Gastrocnemius medialis (tissue), 4 donors: Measurements from ENCODE around the gene MTM1. TPM values are rescaled to one million over a fixed set of nuclear protein-coding genes. Genes with fewer than 3 reads are reported as not detected.
A peak's percentile ranks its signal among the peaks of the same experiment; 100 is the strongest.

Source experiments
- ATAC-seq, 2 donors: fragments of 150-250 bp; one replicate each; pipeline ENCODE4 v1.9.1; 2016
- DNase-seq, 2 donors: peaks; one replicate each; pipeline ENCODE4 v3.0.0-alpha.2; 2019
- H3K27ac ChIP-seq, 4 donors: fragments of 200-600 bp; sonication (generic); 1 replicate in 1 of 4; 2 replicates in 3 of 4; pipeline ENCODE4 v1.5.1; 2016 to 2018; ENCODE audit warnings: mild to moderate bottlenecking in 2 of 4, moderate library complexity in 1 of 4
- H3K27me3 ChIP-seq, 3 donors: fragments of 200-600 bp; sonication (generic) in 2 of 3; 1 replicate in 1 of 3; 2 replicates in 2 of 3; pipeline versions ENCODE4 v1.5.1 to v1.6.0; 2016 to 2019; ENCODE audit warnings: mild to moderate bottlenecking in 1 of 3, moderate library complexity in 1 of 3
- H3K36me3 ChIP-seq, 2 donors: fragments of 200-600 bp; sonication (generic) in 1 of 2; one replicate each; pipeline ENCODE4 v1.5.1; 2017 to 2018
- H3K4me1 ChIP-seq, 2 donors: fragments of 200-600 bp; sonication (generic) in 1 of 2; one replicate each; pipeline ENCODE4 v1.5.1; 2016 to 2017; ENCODE audit warnings: mild to moderate bottlenecking in 2 of 2
- H3K4me3 ChIP-seq, 4 donors: fragments of 200-600 bp; sonication (generic) in 3 of 4; 1 replicate in 1 of 4; 2 replicates in 3 of 4; pipeline ENCODE4 v1.5.1; 2016 to 2019; ENCODE audit warnings: mild to moderate bottlenecking in 2 of 4
- H3K9me3 ChIP-seq, 3 donors: fragments of 200-600 bp; sonication (generic) in 2 of 3; 1 replicate in 1 of 3; 2 replicates in 2 of 3; pipeline ENCODE4 v1.5.1; 2016 to 2019
- POLR2A ChIP-seq, 2 donors: fragments of 450-650 bp; IDR thresholded peaks; one replicate each; pipeline ENCODE4 v1.6.1; 2017; ENCODE audit warnings: antibody characterized with exemption in 2 of 2, mild to moderate bottlenecking in 2 of 2, moderate library complexity in 2 of 2
- in situ Hi-C, 4 donors: fragments of 200-750 bp; cut with MboI; loops; one replicate each; pipeline versions ENCODE4 v1.15.0 to v1.8.0; 2017; ENCODE audit warnings: low sequenced_read_pairs in 4 of 4
- intact Hi-C: fragments of 100-400 bp; cut with DNase I; formaldehyde crosslinking; loops from one replicate; pipeline ENCODE4 v1.15.1; 2023; ENCODE audit warnings: low total_unique reads
- total RNA-seq, 4 donors: library from RNA; depleted of rRNA; stranded (reverse); fragments of >200 nt; gene quantifications; one replicate each; pipeline versions ENCODE4 v1.1.0 to v1.2.3, GENCODE V29; 2016
- TF ChIP-seq, protein P1 (sequence below), 5 experiments: fragments of 450-650 bp in 3 of 5; fragments of 200-600 bp in 2 of 5; sonication (generic) in 2 of 5; IDR thresholded peaks in 4 of 5; conservative IDR thresholded peaks in 1 of 5; 1 replicate in 4 of 5; 2 replicates in 1 of 5; pipeline ENCODE4 v1.5.1; 2016 to 2019; ENCODE audit warnings: antibody characterized with exemption in 5 of 5, mild to moderate bottlenecking in 3 of 5, moderate library complexity in 3 of 5

Gene MTM1
- total RNA-seq, 4 donors from 2014 or later, result 6.3 to 18.1 (median 11.5) TPM

DNA sequence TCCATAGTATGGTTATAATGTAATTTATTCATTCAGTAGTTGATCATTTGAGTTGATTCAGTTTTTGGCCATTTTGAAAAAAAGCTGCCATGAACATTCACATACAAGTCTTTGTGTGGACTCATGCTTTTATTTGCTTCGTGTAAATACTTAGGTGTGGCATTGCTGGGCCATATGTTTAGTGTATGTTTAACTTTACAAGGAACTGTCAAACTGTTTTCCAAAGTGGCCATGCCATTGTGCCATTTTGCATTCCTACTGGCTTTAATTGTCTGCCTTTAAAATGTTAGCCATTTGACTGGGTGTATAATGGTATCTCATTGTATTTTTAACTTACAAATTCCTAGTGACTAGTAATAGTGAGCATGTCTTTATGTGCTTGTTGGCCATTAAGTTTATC, 8.8 kb downstream of the MTM1 start:
- intact Hi-C loops, result no loop called here
- Histone ChIP-seq H3K4me3 (no peak overlapping the region), H3K27me3 (no peaks in the 10 kb centered on the region), H3K9me3 (no peaks in the 10 kb centered on the region), H3K4me1 (peaks cover 10 to 20% of the 10 kb centered on the region in 2 donors), H3K27ac (no peak overlapping the region), H3K36me3 (no peaks in the 10 kb centered on the region)
- DNase-seq (no peak), ATAC-seq (no peak)
- in situ Hi-C loops, result loop anchor here in 1 of 4 donors (25.0 kb wide), 1 partner anchor 615 kb away; no protein-coding TSS in a partner anchor
- TF ChIP-seq POLR2A (IDR thresholded peaks at IDR 0.05), result no peak
- TF ChIP-seq, protein P1, sequence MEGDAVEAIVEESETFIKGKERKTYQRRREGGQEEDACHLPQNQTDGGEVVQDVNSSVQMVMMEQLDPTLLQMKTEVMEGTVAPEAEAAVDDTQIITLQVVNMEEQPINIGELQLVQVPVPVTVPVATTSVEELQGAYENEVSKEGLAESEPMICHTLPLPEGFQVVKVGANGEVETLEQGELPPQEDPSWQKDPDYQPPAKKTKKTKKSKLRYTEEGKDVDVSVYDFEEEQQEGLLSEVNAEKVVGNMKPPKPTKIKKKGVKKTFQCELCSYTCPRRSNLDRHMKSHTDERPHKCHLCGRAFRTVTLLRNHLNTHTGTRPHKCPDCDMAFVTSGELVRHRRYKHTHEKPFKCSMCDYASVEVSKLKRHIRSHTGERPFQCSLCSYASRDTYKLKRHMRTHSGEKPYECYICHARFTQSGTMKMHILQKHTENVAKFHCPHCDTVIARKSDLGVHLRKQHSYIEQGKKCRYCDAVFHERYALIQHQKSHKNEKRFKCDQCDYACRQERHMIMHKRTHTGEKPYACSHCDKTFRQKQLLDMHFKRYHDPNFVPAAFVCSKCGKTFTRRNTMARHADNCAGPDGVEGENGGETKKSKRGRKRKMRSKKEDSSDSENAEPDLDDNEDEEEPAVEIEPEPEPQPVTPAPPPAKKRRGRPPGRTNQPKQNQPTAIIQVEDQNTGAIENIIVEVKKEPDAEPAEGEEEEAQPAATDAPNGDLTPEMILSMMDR (IDR thresholded peaks at IDR 0.05 in 4 of 5, conservative IDR thresholded peaks at IDR 0.05 in 1 of 5), result no peak

DNA sequence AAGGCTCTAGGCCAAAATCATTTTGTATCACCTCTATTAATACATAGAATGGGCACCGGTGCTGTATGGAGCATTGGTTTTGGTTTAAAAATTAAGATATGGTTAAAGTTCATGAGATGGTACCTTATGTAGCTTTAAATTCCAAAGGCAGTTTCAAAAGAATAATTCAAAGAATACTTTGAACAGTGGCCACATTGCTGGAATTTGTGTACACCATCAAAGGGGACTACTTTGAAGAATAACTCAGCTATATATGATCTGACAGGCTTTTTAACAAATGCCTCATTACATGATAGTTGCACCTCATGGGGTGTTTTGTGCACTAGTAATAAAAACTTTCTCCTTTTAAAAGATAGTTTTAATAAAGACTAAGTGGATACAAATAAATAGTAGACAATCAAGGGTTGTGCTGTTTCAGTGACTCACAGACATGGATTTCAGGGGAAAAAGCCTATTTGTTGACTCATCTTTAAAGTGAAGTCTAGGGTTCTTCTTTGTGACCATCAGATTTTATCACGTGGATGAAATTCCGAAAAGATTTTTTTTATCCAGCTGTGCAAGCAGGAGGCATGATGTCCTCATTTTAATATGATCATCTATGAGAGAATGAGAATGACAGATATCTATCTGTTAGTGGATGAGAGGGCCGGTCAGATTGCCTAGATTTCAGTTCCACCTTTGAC, 12.8 kb downstream of the MTM1 start:
- DNase-seq (no peak), ATAC-seq (no peak)
- no peaks in the 10 kb centered on the region for H3K36me3 ChIP-seq
- H3K4me3 ChIP-seq, result no peak overlapping the region
- H3K27ac ChIP-seq, result no peak overlapping the region
- no peaks in the 10 kb centered on the region for H3K9me3 ChIP-seq
- no peaks in the 10 kb centered on the region for H3K27me3 ChIP-seq
- TF ChIP-seq POLR2A (IDR thresholded peaks at IDR 0.05), result no peak
- TF ChIP-seq, protein P1 (IDR thresholded peaks at IDR 0.05 in 4 of 5, conservative IDR thresholded peaks at IDR 0.05 in 1 of 5), result no peak
- peaks cover 3 to 4% of the 10 kb centered on the region in 2 donors for H3K4me1 ChIP-seq
- intact Hi-C loops, result no loop called here
- in situ Hi-C loops, result loop anchor here in 1 of 4 donors (25.0 kb wide), 1 partner anchor 619 kb away; no protein-coding TSS in a partner anchor

DNA sequence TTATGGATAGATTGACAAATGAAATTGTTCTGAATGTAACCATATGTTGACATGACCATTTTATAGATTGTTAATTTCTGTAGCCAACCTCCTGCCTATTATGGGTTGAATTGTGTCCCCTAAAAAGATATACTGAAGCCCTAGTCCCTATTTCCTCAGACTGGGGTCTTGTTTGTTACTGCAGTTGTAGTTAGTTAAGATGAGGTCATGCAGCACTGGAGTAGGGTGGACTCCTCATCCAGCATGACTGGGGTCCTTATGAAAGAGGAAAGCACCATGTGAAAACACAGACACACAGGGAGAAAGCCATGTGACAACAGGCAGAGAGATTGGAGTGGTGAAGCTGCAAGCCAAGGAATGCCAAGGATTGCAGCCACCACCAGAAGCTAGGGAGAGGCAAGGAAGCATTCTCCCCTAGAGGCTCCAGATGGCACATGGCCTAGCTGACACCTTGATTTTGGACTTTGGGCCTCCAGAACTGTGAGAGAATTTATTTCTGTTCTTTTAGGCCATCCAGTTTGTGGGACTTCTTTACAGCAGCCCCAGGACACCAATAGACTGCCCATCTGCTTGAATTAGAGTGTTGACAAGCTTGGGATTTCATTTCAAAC, 14.0 kb downstream of the MTM1 start:
- in situ Hi-C loops, result loop anchor here in 1 of 4 donors (25.0 kb wide), 1 partner anchor 620 kb away; no protein-coding TSS in a partner anchor
- Histone ChIP-seq H3K27ac (no peak overlapping the region), H3K4me3 (no peak overlapping the region), H3K27me3 (no peaks in the 10 kb centered on the region), H3K36me3 (no peaks in the 10 kb centered on the region), H3K4me1 (peaks cover 4 to 6% of the 10 kb centered on the region in 2 donors), H3K9me3 (no peaks in the 10 kb centered on the region)
- ATAC-seq, result no peak
- DNase-seq, result no peak
- TF ChIP-seq, protein P1 (IDR thresholded peaks at IDR 0.05 in 4 of 5, conservative IDR thresholded peaks at IDR 0.05 in 1 of 5), result no peak
- TF ChIP-seq POLR2A (IDR thresholded peaks at IDR 0.05), result no peak
- intact Hi-C loops, result no loop called here

DNA sequence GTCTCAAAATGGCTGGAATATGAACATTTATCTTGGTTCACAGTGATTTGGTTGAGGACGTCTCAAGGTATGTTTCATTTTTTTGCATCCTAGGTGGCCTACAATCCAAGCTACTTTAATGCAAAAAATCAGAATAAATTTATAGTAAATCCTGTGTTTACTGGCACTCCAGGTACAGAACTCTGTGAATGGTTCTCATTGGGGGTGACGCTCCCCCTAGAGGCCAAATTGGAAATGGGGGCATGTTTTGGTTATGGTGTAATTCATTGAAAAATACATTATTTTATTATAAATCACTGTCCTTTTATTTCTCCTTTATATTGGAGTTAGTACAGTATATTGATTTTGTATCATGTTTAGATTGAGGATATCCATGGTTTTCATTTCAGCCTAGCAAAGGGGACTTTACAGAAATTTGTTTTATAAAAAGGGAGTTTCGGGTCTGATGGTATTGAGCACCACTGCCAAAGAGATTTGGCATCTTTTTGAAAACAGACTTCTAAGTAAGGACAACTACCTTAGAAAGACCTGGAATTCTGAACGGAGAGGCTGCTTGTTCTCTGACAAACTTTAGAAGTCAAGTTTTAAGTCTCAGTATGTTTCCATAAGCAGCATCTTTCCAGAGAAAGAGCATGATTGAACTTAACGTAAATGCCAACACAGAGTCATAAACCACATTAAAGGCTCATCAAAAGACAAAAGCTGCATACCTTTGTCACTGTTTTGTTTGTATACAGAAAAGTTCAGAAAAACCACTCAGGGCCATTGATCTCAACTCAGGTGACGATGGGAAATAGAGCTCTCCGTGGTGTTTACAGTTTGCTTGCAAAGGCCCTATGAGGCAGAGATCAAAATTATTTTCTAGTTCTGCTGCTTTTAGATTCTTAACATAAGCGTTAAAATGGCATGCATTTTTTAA, 19.4 kb downstream of the MTM1 start:
- Histone ChIP-seq H3K27ac (no peak overlapping the region), H3K36me3 (no peaks in the 10 kb centered on the region), H3K4me1 (peaks cover 4 to 6% of the 10 kb centered on the region in 2 donors), H3K9me3 (no peaks in the 10 kb centered on the region), H3K27me3 (no peaks in the 10 kb centered on the region), H3K4me3 (no peak overlapping the region)
- intact Hi-C loops, result no loop called here
- no peak for TF ChIP-seq POLR2A (IDR thresholded peaks at IDR 0.05)
- TF ChIP-seq, protein P1 (IDR thresholded peaks at IDR 0.05 in 4 of 5, conservative IDR thresholded peaks at IDR 0.05 in 1 of 5), result peak; percentile 11 to 63 (median 29)
- in situ Hi-C loops, result loop anchor here in 1 of 4 donors (25.0 kb wide), 1 partner anchor 626 kb away; no protein-coding TSS in a partner anchor
- no peak for DNase-seq
- ATAC-seq, result no peak
